ENCODE measurements around the gene AIFM2. TPM values are rescaled to one million over a fixed set of nuclear protein-coding genes. Genes with fewer than 3 reads are reported as not detected.

AIFM2 gene
- total and polyA plus RNA-seq, 2 of the 13 experiments (the other 11 are each of a cell fraction or from before 2014, with no cell fraction given) = 20.3 to 29.5 TPM

- TF ChIP-seq ZNF589 (CRISPR knock-in tag; conservative IDR thresholded peaks at IDR 0.05) (no peak), ZBTB42 (CRISPR knock-in tag; IDR thresholded peaks at IDR 0.05) (no peak), NPAS2 (CRISPR knock-in tag; IDR thresholded peaks at IDR 0.05; ENCODE audit: borderline replicate concordance) (no peak), STAT6 (CRISPR knock-in tag; IDR thresholded peaks at IDR 0.05; ENCODE audit: borderline replicate concordance) (no peak), ZNF660 (CRISPR knock-in tag; IDR thresholded peaks at IDR 0.05; ENCODE audit: borderline replicate concordance, low read depth) (no peak), ZKSCAN5 (CRISPR knock-in tag; IDR thresholded peaks at IDR 0.05) (no peak), ARNT2 (CRISPR knock-in tag; IDR thresholded peaks at IDR 0.05; ENCODE audit: low read depth) (no peak), TOE1 (CRISPR knock-in tag; IDR thresholded peaks at IDR 0.05) (no peak), ZNF460 (CRISPR knock-in tag; IDR thresholded peaks at IDR 0.05; ENCODE audit: borderline replicate concordance) (no peak), ZMYM2 (CRISPR knock-in tag; IDR thresholded peaks at IDR 0.05) (no peak; the same call in 1 of the 2 replicates), FOSL1 (CRISPR knock-in tag; IDR thresholded peaks at IDR 0.05; ENCODE audit: borderline replicate concordance) (no peak), FLYWCH1 (CRISPR knock-in tag; IDR thresholded peaks at IDR 0.05) (no peak), ZNF713 (CRISPR knock-in tag; IDR thresholded peaks at IDR 0.05) (no peak), FOXJ3 (CRISPR knock-in tag; IDR thresholded peaks at IDR 0.05; ENCODE audit: borderline replicate concordance) (peak; percentile 77; the same call in 1 of the 2 replicates), ZKSCAN1 (IDR thresholded peaks at IDR 0.05; ENCODE audit: low read length) (no peak), NCOA1 (CRISPR knock-in tag; IDR thresholded peaks at IDR 0.05) (no peak), ZNF703 (CRISPR knock-in tag; IDR thresholded peaks at IDR 0.05; ENCODE audit: borderline replicate concordance) (no peak), ATF7 (IDR thresholded peaks at IDR 0.05) (no peak), ATF7 (CRISPR knock-in tag; IDR thresholded peaks at IDR 0.05) (no peak), FOXK2 (IDR thresholded peaks at IDR 0.05) (peak; percentile 30; the same call in 1 of the 2 replicates), JDP2 (CRISPR knock-in tag; IDR thresholded peaks at IDR 0.05; ENCODE audit: borderline replicate concordance) (no peak), ZNF24 (IDR thresholded peaks at IDR 0.05) (no peak), CREM (IDR thresholded peaks at IDR 0.05) (peak; percentile 77), CREM (CRISPR knock-in tag; IDR thresholded peaks at IDR 0.05) (no peak), TAF1 (CRISPR knock-in tag; IDR thresholded peaks at IDR 0.05) (no peak)
- TF ChIP-seq, protein P1, sequence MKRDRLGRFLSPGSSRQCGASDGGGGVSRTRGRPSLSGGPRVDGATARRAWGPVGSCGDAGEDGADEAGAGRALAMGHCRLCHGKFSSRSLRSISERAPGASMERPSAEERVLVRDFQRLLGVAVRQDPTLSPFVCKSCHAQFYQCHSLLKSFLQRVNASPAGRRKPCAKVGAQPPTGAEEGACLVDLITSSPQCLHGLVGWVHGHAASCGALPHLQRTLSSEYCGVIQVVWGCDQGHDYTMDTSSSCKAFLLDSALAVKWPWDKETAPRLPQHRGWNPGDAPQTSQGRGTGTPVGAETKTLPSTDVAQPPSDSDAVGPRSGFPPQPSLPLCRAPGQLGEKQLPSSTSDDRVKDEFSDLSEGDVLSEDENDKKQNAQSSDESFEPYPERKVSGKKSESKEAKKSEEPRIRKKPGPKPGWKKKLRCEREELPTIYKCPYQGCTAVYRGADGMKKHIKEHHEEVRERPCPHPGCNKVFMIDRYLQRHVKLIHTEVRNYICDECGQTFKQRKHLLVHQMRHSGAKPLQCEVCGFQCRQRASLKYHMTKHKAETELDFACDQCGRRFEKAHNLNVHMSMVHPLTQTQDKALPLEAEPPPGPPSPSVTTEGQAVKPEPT (CRISPR knock-in tag; IDR thresholded peaks at IDR 0.05; ENCODE audit: low read depth) = no peak
- TF ChIP-seq, protein P2, sequence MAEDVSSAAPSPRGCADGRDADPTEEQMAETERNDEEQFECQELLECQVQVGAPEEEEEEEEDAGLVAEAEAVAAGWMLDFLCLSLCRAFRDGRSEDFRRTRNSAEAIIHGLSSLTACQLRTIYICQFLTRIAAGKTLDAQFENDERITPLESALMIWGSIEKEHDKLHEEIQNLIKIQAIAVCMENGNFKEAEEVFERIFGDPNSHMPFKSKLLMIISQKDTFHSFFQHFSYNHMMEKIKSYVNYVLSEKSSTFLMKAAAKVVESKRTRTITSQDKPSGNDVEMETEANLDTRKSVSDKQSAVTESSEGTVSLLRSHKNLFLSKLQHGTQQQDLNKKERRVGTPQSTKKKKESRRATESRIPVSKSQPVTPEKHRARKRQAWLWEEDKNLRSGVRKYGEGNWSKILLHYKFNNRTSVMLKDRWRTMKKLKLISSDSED (CRISPR knock-in tag; IDR thresholded peaks at IDR 0.05) = no peak
- TF ChIP-seq, protein P3, sequence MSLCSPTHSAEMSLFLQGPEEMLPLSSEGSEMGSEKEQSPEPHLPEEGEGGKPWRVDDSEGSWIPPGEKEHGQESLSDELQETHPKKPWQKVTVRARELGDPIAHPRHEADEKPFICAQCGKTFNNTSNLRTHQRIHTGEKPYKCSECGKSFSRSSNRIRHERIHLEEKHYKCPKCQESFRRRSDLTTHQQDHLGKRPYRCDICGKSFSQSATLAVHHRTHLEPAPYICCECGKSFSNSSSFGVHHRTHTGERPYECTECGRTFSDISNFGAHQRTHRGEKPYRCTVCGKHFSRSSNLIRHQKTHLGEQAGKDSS (CRISPR knock-in tag; IDR thresholded peaks at IDR 0.05; ENCODE audit: borderline replicate concordance, low read depth) = no peak
Observed at GRCh38 chr10:70090951-70091350, 41.7 kb downstream of the AIFM2 start (continued).

All from HepG2 (cell line).